Lower leg skin (tissue), 4 donors: ENCODE measurements around the gene FZD8. TPM values are rescaled to one million over a fixed set of nuclear protein-coding genes. Genes with fewer than 3 reads are reported as not detected.

ENCODE experiments used
- DNase-seq, 2 donors: peaks; one replicate each; pipeline ENCODE4 v3.0.0-alpha.2; 2019; ENCODE audit warnings: low spot score in 2 of 2
- H3K4me3 ChIP-seq: fragments of 200-600 bp; sonication (generic); 2 replicates; pipeline ENCODE4 v1.5.1; 2017; ENCODE audit warnings: mild to moderate bottlenecking, low read depth; ENCODE audit not compliant: poor library complexity, severe bottlenecking
- CTCF ChIP-seq, 3 donors: fragments of 450-650 bp; IDR thresholded peaks; one replicate each; pipeline ENCODE4 v1.5.1; 2016; ENCODE audit warnings: antibody characterized with exemption in 3 of 3, mild to moderate bottlenecking in 3 of 3, moderate library complexity in 2 of 3
- POLR2A ChIP-seq, 2 donors: fragments of 450-650 bp; IDR thresholded peaks; one replicate each; pipeline ENCODE4 v1.6.1; 2016 to 2017; ENCODE audit warnings: antibody characterized with exemption in 2 of 2, mild to moderate bottlenecking in 1 of 2, moderate library complexity in 1 of 2
- intact Hi-C: fragments of 100-400 bp; cut with DNase I; formaldehyde crosslinking; loops from one replicate; pipeline ENCODE4 v1.15.0; 2023; ENCODE audit warnings: low total_unique reads
- total RNA-seq, 4 donors: library from RNA; depleted of rRNA; stranded (reverse); fragments of >200 nt; gene quantifications; one replicate each; pipeline ENCODE4 v1.1.0, GENCODE V29; 2016

Gene FZD8
- total RNA-seq, 4 donors from 2014 or later: 5.2 to 13.1 (median 8.6) TPM

- no peak for TF ChIP-seq POLR2A (IDR thresholded peaks at IDR 0.05)
- no peak for TF ChIP-seq CTCF (IDR thresholded peaks at IDR 0.05)
- H3K4me3 ChIP-seq: no peak overlapping the region
- DNase-seq: no peak
- intact Hi-C loops: no loop called here
Observed at GRCh38 chr10:35588836-35589235, 53.3 kb downstream of the FZD8 start.

Other genes with a start within 250 kb of the FZD8 start
- not detected for gene GJD4, start 37.0 kb downstream of the FZD8 start, total RNA-seq